D721Med (cell line): ENCODE results near the gene IRX4.

Experiments
- DNase-seq: peaks from one replicate; pipeline ENCODE4 v3.0.0; 2011; ENCODE audit warnings: low spot score; ENCODE audit not compliant: insufficient read length
- FAIRE-seq: peaks from 2 replicates; lab custom pipeline; 2011; peaks lifted over from hg19 to GRCh38; lab: Jason Lieb, UNC
- TF ChIP-seq, protein P1 (sequence below): IDR thresholded peaks from 2 replicates; pipeline ENCODE4 v1.5.1; 2012; ENCODE audit warnings: mild to moderate bottlenecking, control low read depth; ENCODE audit not compliant: insufficient read depth; ENCODE audit errors: missing control alignments

The IRX4 gene

DNA sequence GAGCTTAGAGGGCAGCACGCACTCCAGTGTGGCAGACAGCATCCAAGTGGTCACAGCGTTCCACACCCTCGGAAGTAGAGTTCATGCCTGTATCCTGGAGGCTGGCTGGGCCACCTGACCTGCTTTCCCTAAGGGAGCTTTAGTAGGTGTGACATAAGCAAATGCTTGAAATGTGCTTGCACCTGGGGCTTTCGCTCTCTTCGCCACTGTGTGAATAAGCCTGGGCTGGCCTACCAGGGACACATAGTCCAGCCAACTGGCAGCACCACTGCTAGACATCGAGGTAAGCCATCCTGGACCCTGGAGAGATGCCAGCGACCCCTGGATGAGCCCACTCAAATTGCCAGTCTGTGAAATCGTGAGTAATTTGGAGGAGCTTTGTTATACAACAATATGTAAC lies 24.9 kb upstream of the IRX4 start:
- no peak for DNase-seq
- FAIRE-seq: no peak
- TF ChIP-seq, protein P1, sequence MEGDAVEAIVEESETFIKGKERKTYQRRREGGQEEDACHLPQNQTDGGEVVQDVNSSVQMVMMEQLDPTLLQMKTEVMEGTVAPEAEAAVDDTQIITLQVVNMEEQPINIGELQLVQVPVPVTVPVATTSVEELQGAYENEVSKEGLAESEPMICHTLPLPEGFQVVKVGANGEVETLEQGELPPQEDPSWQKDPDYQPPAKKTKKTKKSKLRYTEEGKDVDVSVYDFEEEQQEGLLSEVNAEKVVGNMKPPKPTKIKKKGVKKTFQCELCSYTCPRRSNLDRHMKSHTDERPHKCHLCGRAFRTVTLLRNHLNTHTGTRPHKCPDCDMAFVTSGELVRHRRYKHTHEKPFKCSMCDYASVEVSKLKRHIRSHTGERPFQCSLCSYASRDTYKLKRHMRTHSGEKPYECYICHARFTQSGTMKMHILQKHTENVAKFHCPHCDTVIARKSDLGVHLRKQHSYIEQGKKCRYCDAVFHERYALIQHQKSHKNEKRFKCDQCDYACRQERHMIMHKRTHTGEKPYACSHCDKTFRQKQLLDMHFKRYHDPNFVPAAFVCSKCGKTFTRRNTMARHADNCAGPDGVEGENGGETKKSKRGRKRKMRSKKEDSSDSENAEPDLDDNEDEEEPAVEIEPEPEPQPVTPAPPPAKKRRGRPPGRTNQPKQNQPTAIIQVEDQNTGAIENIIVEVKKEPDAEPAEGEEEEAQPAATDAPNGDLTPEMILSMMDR: no peak

DNA sequence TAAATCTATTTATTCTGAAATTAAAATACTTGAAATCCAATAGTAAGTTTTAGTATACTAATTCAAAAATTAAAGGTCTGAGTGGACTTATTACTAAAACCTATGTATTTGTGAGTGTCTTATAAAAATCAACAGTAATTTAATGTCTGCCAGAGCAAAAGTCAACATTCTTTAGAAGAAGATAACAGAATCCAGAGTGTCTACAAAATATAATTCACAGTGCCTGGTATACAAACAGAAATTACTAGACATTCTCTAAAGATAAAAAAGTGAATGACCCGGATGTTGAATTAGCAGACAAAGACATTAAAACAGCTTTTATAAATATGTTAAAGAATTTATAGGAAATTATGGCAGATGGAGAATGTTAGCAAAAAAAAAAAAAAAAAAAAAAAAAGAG lies 22.4 kb upstream of the IRX4 start:
- FAIRE-seq (no peak), DNase-seq (no peak)
- TF ChIP-seq, protein P1: no peak

DNA sequence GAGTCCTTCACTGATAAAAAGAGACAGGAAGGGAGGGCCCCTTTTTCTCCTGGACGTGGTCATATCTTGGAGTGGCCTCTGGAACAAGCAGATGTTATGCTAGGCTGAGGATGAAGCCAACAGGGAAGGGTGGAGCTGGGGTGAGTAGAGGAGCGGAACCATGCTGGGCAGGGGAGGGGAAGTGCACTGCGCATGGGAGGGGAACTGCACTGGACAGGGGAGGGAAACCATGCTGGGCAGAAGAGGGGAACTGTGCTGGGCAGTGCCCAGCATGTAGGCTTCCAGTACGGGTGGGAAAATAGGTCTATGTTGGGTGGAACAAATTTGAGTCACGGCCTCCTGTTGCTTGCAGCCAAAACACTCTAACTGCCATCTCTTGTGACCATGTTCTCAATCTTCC lies 19.3 kb upstream of the IRX4 start:
- DNase-seq (no peak), FAIRE-seq (no peak)
- TF ChIP-seq, protein P1: no peak

DNA sequence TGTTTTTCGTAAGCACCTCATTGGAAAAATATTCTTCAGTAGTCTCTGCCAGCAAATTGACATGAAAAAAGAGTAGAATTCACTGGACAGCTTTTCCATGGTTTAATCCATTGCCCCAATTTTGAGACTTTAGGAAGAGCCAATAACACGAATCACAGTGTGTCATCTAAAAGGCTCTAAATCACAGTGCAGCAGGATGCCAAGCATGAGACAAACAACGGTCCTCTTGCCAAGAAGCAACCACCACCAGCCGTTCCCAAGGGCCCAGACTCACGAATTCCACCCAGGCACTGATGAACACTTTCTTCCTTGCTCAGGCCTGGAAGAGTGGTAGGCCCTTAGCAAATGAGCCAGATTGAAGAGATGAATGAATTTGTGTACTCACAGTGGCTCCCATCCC lies 18.3 kb upstream of the IRX4 start:
- FAIRE-seq (no peak), DNase-seq (no peak)
- TF ChIP-seq, protein P1: no peak

DNA sequence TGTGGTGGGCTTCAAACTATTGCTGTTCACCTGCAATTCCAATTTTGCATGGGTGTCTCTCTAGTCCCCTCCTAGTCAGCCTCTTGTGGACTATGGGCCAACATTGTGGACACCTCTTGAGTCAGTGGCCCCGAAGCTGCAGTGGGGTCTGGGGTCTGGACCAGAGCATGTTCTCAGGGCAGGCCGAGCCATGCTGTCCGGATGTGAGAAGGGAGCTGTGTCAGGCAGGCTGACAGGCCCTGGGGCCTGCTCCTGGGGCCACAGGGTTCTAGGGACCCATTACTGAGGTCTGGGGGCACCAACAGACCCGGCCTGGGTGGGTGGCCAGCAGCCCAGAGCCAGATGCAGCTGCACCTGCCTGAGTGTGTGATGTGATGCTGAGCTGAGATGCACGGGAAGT lies 16.5 kb upstream of the IRX4 start:
- TF ChIP-seq, protein P1: no peak
- FAIRE-seq (no peak), DNase-seq (no peak)

DNA sequence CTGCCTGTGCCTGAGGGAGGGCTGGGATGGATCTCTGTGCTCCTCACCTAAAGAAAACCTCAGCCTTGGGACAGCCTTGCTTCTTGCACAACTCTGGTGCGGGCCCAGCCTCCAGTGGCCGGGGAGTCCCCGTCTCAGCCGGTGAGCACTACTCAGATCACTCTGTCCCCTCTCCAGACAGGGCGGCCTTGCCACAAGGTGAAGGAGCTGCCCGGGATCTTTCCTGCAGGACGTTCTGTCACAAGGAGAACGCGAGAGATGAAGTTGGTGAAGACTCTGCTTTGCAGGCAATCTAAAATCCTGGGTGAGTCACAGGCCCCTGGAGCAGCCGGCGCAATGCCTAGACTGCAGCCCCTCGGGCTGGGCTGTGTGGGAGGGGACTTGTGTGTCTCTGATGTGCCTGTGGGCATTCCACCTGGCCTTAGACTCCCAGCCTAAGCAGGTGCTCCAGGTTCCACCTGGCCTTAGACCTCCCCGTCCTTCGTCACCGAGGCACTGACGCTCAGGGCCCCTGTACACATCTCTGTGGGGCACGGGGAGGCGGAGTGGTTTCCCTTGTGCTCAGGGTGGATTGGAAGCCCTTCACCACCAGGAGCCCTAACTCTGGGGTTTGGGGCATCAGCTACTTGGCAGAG lies 15.2 kb upstream of the IRX4 start:
- TF ChIP-seq, protein P1: no peak
- FAIRE-seq: no peak
- DNase-seq: no peak

DNA sequence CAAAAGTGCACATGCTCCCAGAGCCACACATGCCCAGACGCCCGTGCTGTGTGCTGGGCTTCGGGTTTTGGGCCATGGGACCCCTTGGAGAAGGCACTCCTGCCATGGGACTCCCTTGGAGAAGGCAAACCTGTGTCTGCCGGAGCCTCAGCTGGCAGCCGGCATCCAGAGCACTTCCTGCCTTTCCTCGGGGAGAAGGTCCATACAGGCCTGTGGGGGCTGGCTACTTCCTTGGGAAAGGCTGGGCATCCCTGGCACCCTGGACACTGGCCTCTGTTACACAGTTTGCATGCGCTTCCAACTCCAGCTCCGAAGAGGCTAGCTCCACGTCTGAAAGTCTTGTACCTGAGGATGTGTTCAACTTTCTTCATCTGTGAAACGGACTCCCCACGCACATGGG lies 14.7 kb upstream of the IRX4 start:
- FAIRE-seq (no peak), DNase-seq (no peak)
- TF ChIP-seq, protein P1: no peak
